Measurements from ENCODE around the gene CBLB. TPM values are rescaled to one million over a fixed set of nuclear protein-coding genes. Genes with fewer than 3 reads are reported as not detected.

Gene CBLB
- total and polyA plus RNA-seq, 2 of the 4 experiments (the other 2 are of a cell fraction): 10.1 to 20.1 TPM

DNA sequence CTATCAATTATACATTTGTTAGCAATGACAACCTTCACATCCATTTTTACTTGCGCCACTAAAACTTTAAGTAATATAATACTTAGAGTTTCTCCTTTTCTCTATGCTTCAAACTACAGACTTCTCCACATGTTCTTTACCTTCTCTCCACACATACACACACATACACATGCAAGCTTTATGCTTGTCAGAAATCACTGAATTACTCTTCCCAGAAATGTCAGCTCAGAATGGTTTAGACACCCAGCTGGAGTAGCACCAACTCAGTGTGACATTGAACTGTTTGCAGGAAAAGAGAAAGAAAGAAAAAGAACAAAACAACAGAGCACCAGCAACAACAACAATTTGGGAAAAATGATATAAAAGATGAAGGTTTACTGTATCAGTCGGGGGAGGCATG, 20.9 kb downstream of the CBLB start:
- dilution Hi-C loops (cut with HindIII; ENCODE audit: low sequenced_read_pairs, unreplicated experiment): no loop called here
- H3K9me1 ChIP-seq (ENCODE audit: insufficient read depth, low read length): no peaks in the 10 kb centered on the region; the same call in 1 of the 2 replicates
- H3K4me2 ChIP-seq (ENCODE audit: low read depth, low read length): no peak overlapping the region
- no peaks in the 10 kb centered on the region for H3K9me3 ChIP-seq (ENCODE audit: control insufficient read depth, insufficient read depth, low read length)
- TF ChIP-seq, protein P1, sequence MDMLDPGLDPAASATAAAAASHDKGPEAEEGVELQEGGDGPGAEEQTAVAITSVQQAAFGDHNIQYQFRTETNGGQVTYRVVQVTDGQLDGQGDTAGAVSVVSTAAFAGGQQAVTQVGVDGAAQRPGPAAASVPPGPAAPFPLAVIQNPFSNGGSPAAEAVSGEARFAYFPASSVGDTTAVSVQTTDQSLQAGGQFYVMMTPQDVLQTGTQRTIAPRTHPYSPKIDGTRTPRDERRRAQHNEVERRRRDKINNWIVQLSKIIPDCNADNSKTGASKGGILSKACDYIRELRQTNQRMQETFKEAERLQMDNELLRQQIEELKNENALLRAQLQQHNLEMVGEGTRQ (IDR thresholded peaks at IDR 0.05; ENCODE audit: low read depth, low read length): no peak
- TF ChIP-seq NFE2L2 (IDR thresholded peaks at IDR 0.05; ENCODE audit: low read depth, low read length) (no peak), SMC3 (IDR thresholded peaks at IDR 0.05; ENCODE audit: low read depth, low read length) (no peak), RCOR1 (IDR thresholded peaks at IDR 0.05; ENCODE audit: insufficient replicate concordance, low read length) (no peak), CHD1 (IDR thresholded peaks at IDR 0.05; ENCODE audit: low read depth, low read length) (no peak), CEBPB (IDR thresholded peaks at IDR 0.05; ENCODE audit: low read depth, low read length) (no peak), FOS (IDR thresholded peaks at IDR 0.05; ENCODE audit: low read depth, low read length) (no peak), POLR2A (IDR thresholded peaks at IDR 0.05; ENCODE audit: low read depth, low read length) (no peak), MXI1 (IDR thresholded peaks at IDR 0.05; ENCODE audit: borderline replicate concordance, low read depth, low read length) (no peak), RFX5 (IDR thresholded peaks at IDR 0.05; ENCODE audit: low read depth, low read length) (no peak), RAD21 (IDR thresholded peaks at IDR 0.05; ENCODE audit: low read length) (no peak), MAZ (IDR thresholded peaks at IDR 0.05; ENCODE audit: borderline replicate concordance, low read depth, low read length) (no peak), MAFK (IDR thresholded peaks at IDR 0.05; ENCODE audit: low read depth, low read length) (no peak)
- TF ChIP-seq, protein P2, sequence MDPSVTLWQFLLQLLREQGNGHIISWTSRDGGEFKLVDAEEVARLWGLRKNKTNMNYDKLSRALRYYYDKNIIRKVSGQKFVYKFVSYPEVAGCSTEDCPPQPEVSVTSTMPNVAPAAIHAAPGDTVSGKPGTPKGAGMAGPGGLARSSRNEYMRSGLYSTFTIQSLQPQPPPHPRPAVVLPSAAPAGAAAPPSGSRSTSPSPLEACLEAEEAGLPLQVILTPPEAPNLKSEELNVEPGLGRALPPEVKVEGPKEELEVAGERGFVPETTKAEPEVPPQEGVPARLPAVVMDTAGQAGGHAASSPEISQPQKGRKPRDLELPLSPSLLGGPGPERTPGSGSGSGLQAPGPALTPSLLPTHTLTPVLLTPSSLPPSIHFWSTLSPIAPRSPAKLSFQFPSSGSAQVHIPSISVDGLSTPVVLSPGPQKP (IDR thresholded peaks at IDR 0.05; ENCODE audit: borderline replicate concordance, low read depth, low read length): no peak
- no peak overlapping the region for H2BK20ac ChIP-seq (ENCODE audit: low read depth, low read length)
- no peak overlapping the region for H2BK15ac ChIP-seq (ENCODE audit: low read depth, low read length)
- BruUV-seq (replicated peaks): no TSS peak
- DNase-seq (no peak), ATAC-seq (ENCODE audit: low read depth) (no peak)
- no peak overlapping the region for H2BK120ac ChIP-seq (ENCODE audit: low read depth, low read length)
- H3K27ac ChIP-seq (ENCODE audit: insufficient read depth, low read length): no peak overlapping the region
- H4K5ac ChIP-seq (ENCODE audit: low read depth, low read length): no peak overlapping the region
- no peak overlapping the region for H3K23ac ChIP-seq (ENCODE audit: low read depth, low read length)
- intact Hi-C loops (cut with micrococcal nuclease): no loop called here
- POLR2A ChIA-PET (ENCODE audit: unreplicated experiment): interaction anchor here (0.6 kb wide), 1 partner anchor 470 kb away, joined by 7 read pairs; no protein-coding TSS in a partner anchor
- no CpG with 5 or more reads among the region's 2 CpGs for WGBS, 2 experiments (ENCODE audit: extremely low coverage in 2 of 2, insufficient read length in 1 of 2)
- H2AFZ ChIP-seq (replicated peaks; ENCODE audit: low read length, poor library complexity): no peak overlapping the region
- peaks cover 4% of the 10 kb centered on the region; the same call in 1 of the 2 replicates for H3K36me3 ChIP-seq (ENCODE audit: control insufficient read depth, insufficient read depth, low read length)
- no peak overlapping the region for H3K4ac ChIP-seq (ENCODE audit: low read depth, low read length)
- H3K4me3 ChIP-seq (ENCODE audit: insufficient read depth, low read depth, low read length): no peak overlapping the region
- no peak overlapping the region for H3K9ac ChIP-seq (ENCODE audit: low read depth, low read length)
- H3K79me1 ChIP-seq (ENCODE audit: low read depth in 1 of 2, low read length in 2 of 2): peaks cover 4 to 7% of the 10 kb centered on the region in 2 experiments; a peak in 2 of 4 replicates
- in situ Hi-C loops (cut with MboI; ENCODE audit: low sequenced_read_pairs): no loop called here
- no peak overlapping the region for H3K14ac ChIP-seq (replicated peaks; ENCODE audit: low read depth, low read length)
- H2AK9ac ChIP-seq (replicated peaks; ENCODE audit: low read depth, low read length, poor library complexity): no peak overlapping the region
- H3K56ac ChIP-seq (ENCODE audit: extremely low read depth, insufficient read depth, low read length): no peak overlapping the region
- no peak overlapping the region for H2AK5ac ChIP-seq (ENCODE audit: low read depth, low read length)
- H4K91ac ChIP-seq (ENCODE audit: insufficient read depth, low read depth, low read length): no peak overlapping the region
- CTCF ChIA-PET: interaction anchor here (0.6 kb wide), 1 partner anchor 609 kb away, joined by 3 read pairs; no protein-coding TSS in a partner anchor
- H3K18ac ChIP-seq (ENCODE audit: low read depth, low read length): no peak overlapping the region
- H2BK5ac ChIP-seq (ENCODE audit: low read depth, low read length, poor library complexity, severe bottlenecking): no peak overlapping the region
- H4K20me1 ChIP-seq (ENCODE audit: insufficient read depth, low read length): no peaks in the 10 kb centered on the region
- no peaks in the 10 kb centered on the region for H3K27me3 ChIP-seq (ENCODE audit: control insufficient read depth, insufficient read depth, low read length)
- H3K4me1 ChIP-seq (ENCODE audit: control insufficient read depth, insufficient read depth, low read length): peaks cover 4% of the 10 kb centered on the region; the same call in 1 of the 2 replicates
- H4K8ac ChIP-seq (ENCODE audit: low read depth in 2 of 2, low read length in 2 of 2): no peak overlapping the region
